ENCODE data around the gene ITGA4.

DNA sequence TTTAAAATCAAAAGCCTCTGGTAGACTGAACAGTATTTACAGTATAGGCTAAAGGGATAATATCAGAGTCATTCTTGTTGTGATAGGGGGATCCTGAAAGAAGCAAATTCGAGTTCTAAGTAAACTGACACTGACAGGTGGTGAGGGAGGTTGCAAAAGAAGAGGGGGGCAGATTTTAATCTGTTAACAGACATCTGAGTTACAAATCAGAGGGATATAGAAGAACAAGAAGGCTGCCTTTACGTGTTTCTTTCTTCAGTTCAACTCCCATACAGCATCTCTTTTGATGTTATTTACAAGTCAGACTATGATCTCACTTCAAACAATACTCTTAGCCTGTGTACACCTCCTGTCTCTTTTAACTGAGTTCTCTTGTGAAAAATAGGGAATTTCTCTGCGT is 16.3 kb upstream of the ITGA4 start:
- TF ChIP-seq, protein P1, sequence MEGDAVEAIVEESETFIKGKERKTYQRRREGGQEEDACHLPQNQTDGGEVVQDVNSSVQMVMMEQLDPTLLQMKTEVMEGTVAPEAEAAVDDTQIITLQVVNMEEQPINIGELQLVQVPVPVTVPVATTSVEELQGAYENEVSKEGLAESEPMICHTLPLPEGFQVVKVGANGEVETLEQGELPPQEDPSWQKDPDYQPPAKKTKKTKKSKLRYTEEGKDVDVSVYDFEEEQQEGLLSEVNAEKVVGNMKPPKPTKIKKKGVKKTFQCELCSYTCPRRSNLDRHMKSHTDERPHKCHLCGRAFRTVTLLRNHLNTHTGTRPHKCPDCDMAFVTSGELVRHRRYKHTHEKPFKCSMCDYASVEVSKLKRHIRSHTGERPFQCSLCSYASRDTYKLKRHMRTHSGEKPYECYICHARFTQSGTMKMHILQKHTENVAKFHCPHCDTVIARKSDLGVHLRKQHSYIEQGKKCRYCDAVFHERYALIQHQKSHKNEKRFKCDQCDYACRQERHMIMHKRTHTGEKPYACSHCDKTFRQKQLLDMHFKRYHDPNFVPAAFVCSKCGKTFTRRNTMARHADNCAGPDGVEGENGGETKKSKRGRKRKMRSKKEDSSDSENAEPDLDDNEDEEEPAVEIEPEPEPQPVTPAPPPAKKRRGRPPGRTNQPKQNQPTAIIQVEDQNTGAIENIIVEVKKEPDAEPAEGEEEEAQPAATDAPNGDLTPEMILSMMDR (IDR thresholded peaks at IDR 0.05 in 2 of 3, conservative IDR thresholded peaks at IDR 0.05 in 1 of 3; ENCODE audit: insufficient read depth in 2 of 3, low read depth in 1 of 3, low read length in 3 of 3): no peak
- TF ChIP-seq YY1 (IDR thresholded peaks at IDR 0.05; ENCODE audit: borderline replicate concordance in 1 of 3, control insufficient read depth in 1 of 3, extremely low read depth in 1 of 3, insufficient read depth in 3 of 3, insufficient read length in 1 of 3, insufficient replicate concordance in 2 of 3, low read depth in 1 of 3, low read length in 2 of 3): no peak
- no peak for TF ChIP-seq CREB1 (IDR thresholded peaks at IDR 0.05)
- no peak for TF ChIP-seq CREB1 (CRISPR knock-in tag; IDR thresholded peaks at IDR 0.05)
- no peak for TF ChIP-seq POLR2A (conservative IDR thresholded peaks at IDR 0.05)
- TF ChIP-seq JUN (IDR thresholded peaks at IDR 0.05; ENCODE audit: borderline replicate concordance, low read depth, low read length): no peak
- TF ChIP-seq JUN (CRISPR knock-in tag; IDR thresholded peaks at IDR 0.05; ENCODE audit: borderline replicate concordance): no peak
- no peak for TF ChIP-seq ZNF239 (CRISPR knock-in tag; IDR thresholded peaks at IDR 0.05)
- TF ChIP-seq, protein P2, sequence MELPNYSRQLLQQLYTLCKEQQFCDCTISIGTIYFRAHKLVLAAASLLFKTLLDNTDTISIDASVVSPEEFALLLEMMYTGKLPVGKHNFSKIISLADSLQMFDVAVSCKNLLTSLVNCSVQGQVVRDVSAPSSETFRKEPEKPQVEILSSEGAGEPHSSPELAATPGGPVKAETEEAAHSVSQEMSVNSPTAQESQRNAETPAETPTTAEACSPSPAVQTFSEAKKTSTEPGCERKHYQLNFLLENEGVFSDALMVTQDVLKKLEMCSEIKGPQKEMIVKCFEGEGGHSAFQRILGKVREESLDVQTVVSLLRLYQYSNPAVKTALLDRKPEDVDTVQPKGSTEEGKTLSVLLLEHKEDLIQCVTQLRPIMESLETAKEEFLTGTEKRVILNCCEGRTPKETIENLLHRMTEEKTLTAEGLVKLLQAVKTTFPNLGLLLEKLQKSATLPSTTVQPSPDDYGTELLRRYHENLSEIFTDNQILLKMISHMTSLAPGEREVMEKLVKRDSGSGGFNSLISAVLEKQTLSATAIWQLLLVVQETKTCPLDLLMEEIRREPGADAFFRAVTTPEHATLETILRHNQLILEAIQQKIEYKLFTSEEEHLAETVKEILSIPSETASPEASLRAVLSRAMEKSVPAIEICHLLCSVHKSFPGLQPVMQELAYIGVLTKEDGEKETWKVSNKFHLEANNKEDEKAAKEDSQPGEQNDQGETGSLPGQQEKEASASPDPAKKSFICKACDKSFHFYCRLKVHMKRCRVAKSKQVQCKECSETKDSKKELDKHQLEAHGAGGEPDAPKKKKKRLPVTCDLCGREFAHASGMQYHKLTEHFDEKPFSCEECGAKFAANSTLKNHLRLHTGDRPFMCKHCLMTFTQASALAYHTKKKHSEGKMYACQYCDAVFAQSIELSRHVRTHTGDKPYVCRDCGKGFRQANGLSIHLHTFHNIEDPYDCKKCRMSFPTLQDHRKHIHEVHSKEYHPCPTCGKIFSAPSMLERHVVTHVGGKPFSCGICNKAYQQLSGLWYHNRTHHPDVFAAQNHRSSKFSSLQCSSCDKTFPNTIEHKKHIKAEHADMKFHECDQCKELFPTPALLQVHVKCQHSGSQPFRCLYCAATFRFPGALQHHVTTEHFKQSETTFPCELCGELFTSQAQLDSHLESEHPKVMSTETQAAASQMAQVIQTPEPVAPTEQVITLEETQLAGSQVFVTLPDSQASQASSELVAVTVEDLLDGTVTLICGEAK (IDR thresholded peaks at IDR 0.05): no peak
- TF ChIP-seq, protein P2 (CRISPR knock-in tag; IDR thresholded peaks at IDR 0.05): no peak
- no peak for TF ChIP-seq MXI1 (IDR thresholded peaks at IDR 0.05; ENCODE audit: low read depth, low read length)
- no peak for TF ChIP-seq SAP30 (IDR thresholded peaks at IDR 0.05; ENCODE audit: borderline replicate concordance, insufficient read depth, low read depth, low read length, poor library complexity, severe bottlenecking)
- TF ChIP-seq POLR2AphosphoS5 (IDR thresholded peaks at IDR 0.05; ENCODE audit: control insufficient read depth, insufficient read depth, low read depth, low read length): no peak
- TF ChIP-seq RBBP5 (IDR thresholded peaks at IDR 0.05; ENCODE audit: borderline replicate concordance, insufficient read depth, low read length, poor library complexity, severe bottlenecking): no peak
- no peak for TF ChIP-seq CEBPG (CRISPR knock-in tag; IDR thresholded peaks at IDR 0.05)
- TF ChIP-seq CEBPG (tag; conservative IDR thresholded peaks at IDR 0.05 in 1 of 2, IDR thresholded peaks at IDR 0.05 in 1 of 2): no peak
- TF ChIP-seq CBX1 (IDR thresholded peaks at IDR 0.05; ENCODE audit: low read depth): no peak
- TF ChIP-seq, protein P3, sequence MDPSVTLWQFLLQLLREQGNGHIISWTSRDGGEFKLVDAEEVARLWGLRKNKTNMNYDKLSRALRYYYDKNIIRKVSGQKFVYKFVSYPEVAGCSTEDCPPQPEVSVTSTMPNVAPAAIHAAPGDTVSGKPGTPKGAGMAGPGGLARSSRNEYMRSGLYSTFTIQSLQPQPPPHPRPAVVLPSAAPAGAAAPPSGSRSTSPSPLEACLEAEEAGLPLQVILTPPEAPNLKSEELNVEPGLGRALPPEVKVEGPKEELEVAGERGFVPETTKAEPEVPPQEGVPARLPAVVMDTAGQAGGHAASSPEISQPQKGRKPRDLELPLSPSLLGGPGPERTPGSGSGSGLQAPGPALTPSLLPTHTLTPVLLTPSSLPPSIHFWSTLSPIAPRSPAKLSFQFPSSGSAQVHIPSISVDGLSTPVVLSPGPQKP (CRISPR knock-in tag; IDR thresholded peaks at IDR 0.05): no peak

Data from K562 (cell line).